Liver (tissue), 3 donors: ENCODE measurements around the gene MED29.

Source experiments
- EGR1 ChIP-seq, 2 donors: IDR thresholded peaks; 2 replicates each; pipeline ENCODE4 v1.6.1; 2016 to 2018; ENCODE audit warnings: antibody characterized with exemption in 2 of 2, low read depth in 2 of 2
- HNF4G ChIP-seq: IDR thresholded peaks from 2 replicates; pipeline ENCODE4 v1.6.1; 2016; ENCODE audit warnings: antibody characterized with exemption
- TF ChIP-seq, protein P1 (sequence below): fragments of 150-350 bp; IDR thresholded peaks from 2 replicates; pipeline ENCODE4 v1.5.1; 2017; ENCODE audit warnings: improper control_type of control experiment, low read depth, low read length; ENCODE audit not compliant: missing input control
- donor health status: healthy.
- donor health status: healthy.

DNA sequence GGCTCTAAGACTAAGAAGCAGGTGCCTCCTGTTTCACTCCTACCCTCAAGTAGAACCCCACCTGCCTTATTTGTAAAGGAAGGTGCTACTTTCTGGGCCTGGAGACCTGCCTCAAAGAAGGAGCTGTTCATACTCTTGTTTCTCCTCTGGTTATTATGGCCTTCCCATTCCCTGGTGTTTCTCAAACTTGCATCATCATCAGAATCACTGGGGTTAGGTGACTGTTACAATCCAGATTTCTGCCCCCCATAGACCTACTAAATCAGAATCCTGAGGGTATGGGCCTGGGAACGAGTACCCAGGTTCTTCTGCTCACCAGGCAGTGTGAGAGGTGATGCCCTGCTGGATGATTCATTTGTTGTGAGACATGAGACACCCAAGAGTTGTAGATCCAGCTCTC, 30.6 kb upstream of the MED29 start:
- no peak for TF ChIP-seq HNF4G
- TF ChIP-seq, protein P1, sequence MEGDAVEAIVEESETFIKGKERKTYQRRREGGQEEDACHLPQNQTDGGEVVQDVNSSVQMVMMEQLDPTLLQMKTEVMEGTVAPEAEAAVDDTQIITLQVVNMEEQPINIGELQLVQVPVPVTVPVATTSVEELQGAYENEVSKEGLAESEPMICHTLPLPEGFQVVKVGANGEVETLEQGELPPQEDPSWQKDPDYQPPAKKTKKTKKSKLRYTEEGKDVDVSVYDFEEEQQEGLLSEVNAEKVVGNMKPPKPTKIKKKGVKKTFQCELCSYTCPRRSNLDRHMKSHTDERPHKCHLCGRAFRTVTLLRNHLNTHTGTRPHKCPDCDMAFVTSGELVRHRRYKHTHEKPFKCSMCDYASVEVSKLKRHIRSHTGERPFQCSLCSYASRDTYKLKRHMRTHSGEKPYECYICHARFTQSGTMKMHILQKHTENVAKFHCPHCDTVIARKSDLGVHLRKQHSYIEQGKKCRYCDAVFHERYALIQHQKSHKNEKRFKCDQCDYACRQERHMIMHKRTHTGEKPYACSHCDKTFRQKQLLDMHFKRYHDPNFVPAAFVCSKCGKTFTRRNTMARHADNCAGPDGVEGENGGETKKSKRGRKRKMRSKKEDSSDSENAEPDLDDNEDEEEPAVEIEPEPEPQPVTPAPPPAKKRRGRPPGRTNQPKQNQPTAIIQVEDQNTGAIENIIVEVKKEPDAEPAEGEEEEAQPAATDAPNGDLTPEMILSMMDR = no peak
- no peak for TF ChIP-seq EGR1 (IDR thresholded peaks at IDR 0.05; ENCODE audit: low read depth in 2 of 2)
